Measurements from ENCODE around the gene PLSCR5.

The PLSCR5 gene

GRCh38 chr3:146543461-146544001, 61.6 kb downstream of the PLSCR5 start:
- no peak for DNase-seq

GRCh38 chr3:146542978-146543377, 62.2 kb downstream of the PLSCR5 start:
- no peak for DNase-seq

GRCh38 chr3:146542179-146542578, 63.0 kb downstream of the PLSCR5 start:
- no peak for DNase-seq

- no peak for DNase-seq
These were observed 64.2 kb downstream of the PLSCR5 start for GRCh38 chr3:146540978-146541377.

GRCh38 chr3:146540236-146540635, 64.9 kb downstream of the PLSCR5 start:
- no peak for DNase-seq

GRCh38 chr3:146539315-146539714, 65.8 kb downstream of the PLSCR5 start:
- DNase-seq: no peak

- no peak for DNase-seq
These were observed 67.5 kb downstream of the PLSCR5 start for GRCh38 chr3:146537603-146538002.

- no peak for DNase-seq
These were observed 68.5 kb downstream of the PLSCR5 start for GRCh38 chr3:146536681-146537080.

Data from central memory CD4-positive, alpha-beta T cell (primary cell).